ENCODE measurements around the gene ACSS2.

- TF ChIP-seq CTCF (IDR thresholded peaks at IDR 0.05; ENCODE audit: borderline replicate concordance, extremely low read depth, low read length, poor library complexity, severe bottlenecking) (no peak), EZH2 (IDR thresholded peaks at IDR 0.05; ENCODE audit: borderline replicate concordance, low read depth, low read length, severe bottlenecking) (no peak)
These were observed 15.0 kb downstream of the ACSS2 start for GRCh38 chr20:34891166-34892062.

Data from DND-41 (cell line).